SJCRH30 (cell line): ENCODE measurements around the gene GNAT1. TPM values are rescaled to one million over a fixed set of nuclear protein-coding genes. Genes with fewer than 3 reads are reported as not detected.

Source experiments
- DNase-seq, 2 experiments: peaks; one replicate each; pipeline ENCODE4 v3.0.0-alpha.2; 2015 to 2020
- H3K27ac ChIP-seq: fragments of 250-450 bp; sonication (Bioruptor Pico); 2 replicates; pipeline ENCODE4 v1.5.1; 2020; ENCODE audit warnings: mild to moderate bottlenecking, moderate library complexity
- H3K27me3 ChIP-seq: fragments of 250-450 bp; sonication (Bioruptor Pico); 2 replicates; pipeline ENCODE4 v1.5.1; 2020; ENCODE audit warnings: mild to moderate bottlenecking, moderate library complexity
- H3K36me3 ChIP-seq: fragments of 250-450 bp; sonication (Bioruptor Pico); 2 replicates; pipeline ENCODE4 v1.5.1; 2020; ENCODE audit warnings: mild to moderate bottlenecking, moderate library complexity
- H3K4me1 ChIP-seq: fragments of 250-450 bp; sonication (Bioruptor Pico); 2 replicates; pipeline ENCODE4 v1.5.1; 2020; ENCODE audit warnings: mild to moderate bottlenecking, moderate library complexity
- H3K4me3 ChIP-seq: fragments of 250-450 bp; sonication (Bioruptor Pico); 2 replicates; pipeline ENCODE4 v1.5.1; 2020; ENCODE audit warnings: mild to moderate bottlenecking, moderate library complexity
- H3K9me3 ChIP-seq: fragments of 250-450 bp; sonication (Bioruptor Pico); replicated peaks from 2 replicates; pipeline ENCODE4 v1.5.1; 2020; ENCODE audit warnings: mild to moderate bottlenecking, moderate library complexity
- total RNA-seq: library from RNA; depleted of rRNA; stranded (reverse); fragments of >200 nt; shearing (Covaris generic); gene quantifications from 2 replicates; pipeline ENCODE4 v1.2.3, GENCODE V29; 2014; rRNA removed

Gene GNAT1
- total RNA-seq, result 0.14 TPM in 1 of 2 replicates, not detected in the other

DNA sequence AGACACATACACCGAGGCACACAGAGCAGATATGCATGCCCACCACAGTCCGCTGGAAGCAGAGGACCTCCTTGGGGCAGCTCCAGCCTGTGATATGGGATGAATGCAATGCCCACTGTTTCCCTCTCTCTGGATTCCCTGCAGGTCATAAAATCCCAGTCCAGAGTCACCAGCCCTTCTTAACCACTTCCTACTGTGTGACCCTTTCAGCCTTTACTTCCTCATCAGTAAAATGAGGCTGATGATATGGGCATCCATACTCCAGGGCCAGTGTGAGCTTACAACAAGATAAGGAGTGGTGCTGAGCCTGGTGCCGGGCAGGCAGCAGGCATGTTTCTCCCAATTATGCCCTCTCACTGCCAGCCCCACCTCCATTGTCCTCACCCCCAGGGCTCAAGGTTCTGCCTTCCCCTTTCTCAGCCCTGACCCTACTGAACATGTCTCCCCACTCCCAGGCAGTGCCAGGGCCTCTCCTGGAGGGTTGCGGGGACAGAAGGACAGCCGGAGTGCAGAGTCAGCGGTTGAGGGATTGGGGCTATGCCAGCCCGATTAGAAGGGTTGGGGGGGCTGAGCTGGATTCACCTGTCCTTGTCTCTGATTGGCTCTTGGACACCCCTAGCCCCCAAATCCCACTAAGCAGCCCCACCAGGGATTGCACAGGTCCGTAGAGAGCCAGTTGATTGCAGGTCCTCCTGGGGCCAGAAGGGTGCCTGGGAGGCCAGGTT lies at the start of gene GNAT1:
Gene GNAT1 (plus strand): TSS at position 675 of the 725 bp plus-strand sequence. CDS start 116 bp downstream, outside the sequence.
- H3K27me3 ChIP-seq, result no peaks in the 10 kb centered on the region
- DNase-seq, result no peak
- H3K27ac ChIP-seq, result no peak within 1 kb of the TSS

DNA sequence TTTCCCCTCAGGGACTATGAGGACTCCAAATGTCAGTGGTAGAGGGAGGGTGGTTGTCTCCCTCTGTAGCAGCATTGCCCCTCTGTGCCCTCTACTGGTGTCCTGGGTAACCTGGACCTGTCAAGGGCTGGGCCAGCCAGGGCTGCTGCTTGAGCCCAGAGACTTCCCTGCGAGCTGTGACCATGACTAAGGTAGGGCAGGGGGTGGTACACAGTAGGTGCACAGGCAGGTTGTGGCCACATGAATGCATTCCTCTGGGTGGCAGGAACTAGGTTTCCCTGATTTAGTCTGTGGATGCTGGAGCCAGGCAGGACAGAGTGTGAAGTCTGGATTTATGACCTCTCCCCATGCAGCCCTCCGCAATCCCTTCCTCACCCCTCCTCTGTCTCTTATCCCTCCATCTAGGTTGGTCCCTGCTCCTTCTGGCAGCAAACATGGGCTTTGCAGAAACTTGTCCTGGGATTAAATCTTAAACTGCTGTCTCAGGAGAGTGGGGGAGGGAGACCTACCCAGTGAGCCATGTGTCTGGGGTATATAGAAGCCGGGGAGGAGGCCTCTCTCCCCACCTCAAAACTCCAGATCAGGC lies 45.0 kb upstream of the GNAT1 start:
- Histone ChIP-seq H3K4me1 (peaks cover 8% of the 10 kb centered on the region), H3K27ac (no peak overlapping the region), H3K36me3 (no peaks in the 10 kb centered on the region), H3K4me3 (no peak overlapping the region), H3K9me3 (no peaks in the 10 kb centered on the region), H3K27me3 (no peaks in the 10 kb centered on the region)
- no peak for DNase-seq

More for the DNA sequence above, at the start of gene GNAT1:
- Histone ChIP-seq H3K9me3 (no peaks in the 10 kb centered on the region), H3K4me3 (no peak within 1 kb of the TSS), H3K4me1 (peaks cover 4% of the 10 kb centered on the region; the same call in 1 of the 2 replicates), H3K36me3 (no peaks in the 10 kb centered on the region)

GRCh38 chr3:50147016-50147415 lies 44.4 kb upstream of the GNAT1 start:
- no peak overlapping the region for H3K4me3 ChIP-seq
- DNase-seq, result no peak
- peaks cover 8% of the 10 kb centered on the region for H3K4me1 ChIP-seq
- no peaks in the 10 kb centered on the region for H3K27me3 ChIP-seq
- H3K9me3 ChIP-seq, result no peaks in the 10 kb centered on the region
- H3K27ac ChIP-seq, result no peak overlapping the region
- H3K36me3 ChIP-seq, result no peaks in the 10 kb centered on the region

DNA sequence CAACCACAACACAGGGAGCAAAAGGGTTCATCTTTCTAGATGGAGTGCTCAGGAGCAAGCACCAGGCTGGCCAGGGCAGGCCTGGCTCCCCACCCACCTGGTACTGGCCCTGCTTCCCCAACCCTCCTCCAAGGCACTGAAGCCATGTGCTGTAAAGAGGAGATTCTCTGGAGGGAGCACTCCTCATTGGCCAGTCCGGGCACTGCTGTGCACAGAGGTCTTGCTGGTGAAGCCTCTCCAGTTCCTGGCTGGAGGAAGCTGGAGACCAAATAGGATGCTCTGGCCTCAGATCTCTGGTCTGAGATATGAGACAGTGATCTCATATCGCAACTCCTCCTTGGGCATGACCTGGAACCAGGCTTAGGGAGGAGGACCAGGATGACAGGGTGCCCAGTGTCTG lies 44.0 kb upstream of the GNAT1 start:
- Histone ChIP-seq H3K27me3 (no peaks in the 10 kb centered on the region), H3K36me3 (no peaks in the 10 kb centered on the region), H3K4me1 (peaks cover 8% of the 10 kb centered on the region), H3K27ac (no peak overlapping the region), H3K4me3 (no peak overlapping the region), H3K9me3 (no peaks in the 10 kb centered on the region)
- DNase-seq, result no peak

DNA sequence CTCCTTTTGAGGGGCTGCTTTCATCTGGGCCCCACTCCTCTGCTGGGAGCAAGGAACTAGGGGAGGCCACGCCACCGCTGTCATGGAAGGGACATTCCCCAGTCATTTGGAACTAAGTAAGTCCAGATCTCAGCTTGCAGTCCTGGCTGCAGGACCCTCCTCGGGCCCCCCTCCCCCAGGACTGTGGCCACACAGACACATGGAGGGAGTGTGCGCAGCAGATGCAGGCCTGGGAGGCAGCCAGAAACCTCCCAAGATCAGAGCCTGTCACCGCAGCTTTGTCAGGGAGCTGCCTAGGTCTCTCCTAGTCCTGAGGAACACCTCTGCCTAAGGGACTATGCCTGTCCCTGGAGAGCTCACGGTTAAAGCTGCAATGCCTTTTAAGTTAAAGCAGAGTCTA lies 43.5 kb upstream of the GNAT1 start:
- DNase-seq, result no peak
- Histone ChIP-seq H3K4me1 (peaks cover 8% of the 10 kb centered on the region), H3K27ac (no peak overlapping the region)

DNA sequence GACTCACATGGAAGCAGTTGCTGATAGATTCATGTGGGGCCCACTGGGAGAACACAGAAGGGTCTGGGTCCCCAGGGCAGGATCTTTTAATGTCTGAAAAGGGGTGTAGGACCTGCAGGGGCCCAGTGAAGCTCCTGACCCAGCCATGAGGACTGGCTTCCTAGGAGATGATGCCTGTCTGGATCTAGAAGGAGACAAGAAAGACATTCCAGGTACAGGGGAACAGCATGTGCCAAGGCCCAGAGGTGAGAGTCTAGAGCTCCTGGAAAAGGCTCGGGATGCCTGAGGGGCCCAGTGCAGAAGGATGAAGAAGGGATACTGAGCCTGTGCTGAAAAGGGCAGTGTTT lies 41.0 kb upstream of the GNAT1 start:
- Histone ChIP-seq H3K36me3 (no peaks in the 10 kb centered on the region), H3K27me3 (no peaks in the 10 kb centered on the region), H3K4me3 (no peak overlapping the region), H3K27ac (no peak overlapping the region), H3K9me3 (no peaks in the 10 kb centered on the region), H3K4me1 (no peaks in the 10 kb centered on the region; the same call in 1 of the 2 replicates)
- DNase-seq, result no peak

More for the DNA sequence above, 43.5 kb upstream of the GNAT1 start:
- H3K36me3 ChIP-seq, result no peaks in the 10 kb centered on the region
- H3K27me3 ChIP-seq, result no peaks in the 10 kb centered on the region
- H3K4me3 ChIP-seq, result no peak overlapping the region
- H3K9me3 ChIP-seq, result no peaks in the 10 kb centered on the region

DNA sequence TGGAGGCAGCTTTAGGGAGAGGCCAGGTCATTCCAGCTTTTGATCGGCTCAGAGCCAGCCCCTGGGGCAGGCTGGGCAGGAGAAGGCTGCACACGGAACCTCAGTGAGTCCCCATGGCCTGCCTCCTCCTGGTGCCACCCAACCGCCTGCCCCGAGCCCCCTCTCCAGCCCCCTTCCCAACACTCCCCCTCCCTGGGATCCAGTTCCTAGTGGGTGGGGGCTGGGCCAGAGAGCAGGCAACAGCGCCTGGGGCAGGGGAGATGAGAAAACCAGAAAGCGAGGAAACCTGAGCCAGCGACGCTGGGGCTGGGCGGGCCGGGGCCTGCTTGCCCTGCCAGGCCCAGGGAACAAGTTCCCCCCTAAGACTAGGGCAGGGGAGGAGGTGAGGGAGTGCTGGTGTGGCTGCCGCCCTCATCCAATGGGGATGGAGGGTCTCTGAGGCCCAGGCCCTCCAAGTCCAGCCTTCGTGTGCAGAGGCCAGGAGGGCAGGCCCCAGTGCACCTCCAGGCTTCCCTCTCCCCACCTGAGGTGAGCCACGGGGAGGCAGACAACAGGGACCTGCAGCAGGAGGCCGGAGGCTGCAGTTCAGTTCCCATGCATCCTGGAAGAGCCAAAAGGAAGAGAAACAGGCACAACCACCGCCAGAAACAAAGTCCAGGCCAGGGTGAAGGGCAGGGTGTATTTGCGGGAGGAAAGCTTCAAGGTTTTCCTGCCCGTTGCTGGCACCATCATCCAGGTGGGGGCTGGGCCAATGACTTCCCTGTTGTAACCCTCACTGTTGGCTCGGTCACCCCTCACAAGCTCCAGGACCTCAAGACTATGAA lies 40.3 kb upstream of the GNAT1 start:
- Histone ChIP-seq H3K4me3 (no peak overlapping the region), H3K27me3 (peaks cover 6% of the 10 kb centered on the region; the same call in 1 of the 2 replicates), H3K27ac (no peak overlapping the region), H3K9me3 (no peaks in the 10 kb centered on the region), H3K4me1 (peaks cover 3% of the 10 kb centered on the region; the same call in 1 of the 2 replicates), H3K36me3 (no peaks in the 10 kb centered on the region)
- DNase-seq, result peak; percentile 48 to 69

DNA sequence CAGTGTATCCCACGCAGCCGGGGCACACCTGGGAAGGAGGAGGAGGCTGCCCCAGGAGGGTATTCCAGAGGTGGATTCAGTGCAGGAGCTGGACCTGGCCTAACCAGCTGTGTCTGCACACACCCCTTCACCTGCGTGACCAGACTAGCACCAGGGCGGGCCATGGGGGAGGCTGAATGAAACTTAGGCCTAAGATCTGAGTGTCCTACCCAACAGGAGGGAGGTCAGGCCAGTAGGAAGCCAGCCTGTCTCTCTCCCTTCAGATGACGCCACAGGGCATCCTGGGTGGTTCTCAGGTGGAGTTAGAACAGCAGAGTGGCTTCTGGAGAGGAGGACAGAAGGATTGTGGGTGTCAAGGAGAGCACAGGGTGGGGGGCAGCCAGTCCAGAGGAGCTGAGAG lies 39.7 kb upstream of the GNAT1 start:
- Histone ChIP-seq H3K9me3 (no peaks in the 10 kb centered on the region), H3K36me3 (no peaks in the 10 kb centered on the region), H3K27ac (no peak overlapping the region), H3K27me3 (peaks cover 13% of the 10 kb centered on the region), H3K4me3 (no peak overlapping the region), H3K4me1 (peaks cover 9% of the 10 kb centered on the region; the same call in 1 of the 2 replicates)
- DNase-seq, result no peak

- DNase-seq, result no peak
- peaks cover 14% of the 10 kb centered on the region for H3K27me3 ChIP-seq
- no peak overlapping the region for H3K27ac ChIP-seq
- H3K4me1 ChIP-seq, result peaks cover 22% of the 10 kb centered on the region; the same call in 1 of the 2 replicates
- no peak overlapping the region for H3K4me3 ChIP-seq
- no peaks in the 10 kb centered on the region for H3K36me3 ChIP-seq
- no peaks in the 10 kb centered on the region for H3K9me3 ChIP-seq
These were observed 37.5 kb upstream of the GNAT1 start for GRCh38 chr3:50153782-50154475.

DNA sequence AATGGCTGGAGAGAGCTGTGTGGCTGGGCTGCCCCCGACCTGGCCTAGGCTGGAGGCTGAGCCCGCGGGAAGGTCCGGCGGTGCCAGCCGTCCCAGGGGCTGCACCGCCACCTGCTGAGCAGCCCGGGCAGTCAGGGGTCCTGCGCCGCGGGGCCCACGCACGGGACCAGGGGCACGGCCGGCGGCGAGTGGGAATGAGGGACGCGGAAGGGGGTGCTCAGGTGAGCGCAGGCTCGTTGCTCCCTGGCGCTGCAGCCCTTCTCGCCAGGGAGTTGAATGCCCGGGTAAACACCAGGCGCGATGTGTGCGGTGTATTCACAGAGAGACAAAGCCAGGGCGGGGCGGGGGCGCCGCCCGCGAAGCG lies 37.0 kb upstream of the GNAT1 start:
- peaks cover 14% of the 10 kb centered on the region for H3K27me3 ChIP-seq
- H3K4me3 ChIP-seq, result peak overlapping the region; percentile 66
- no peaks in the 10 kb centered on the region for H3K9me3 ChIP-seq
- no peak overlapping the region for H3K27ac ChIP-seq
- no peaks in the 10 kb centered on the region for H3K36me3 ChIP-seq
- peaks cover 22% of the 10 kb centered on the region; the same call in 1 of the 2 replicates for H3K4me1 ChIP-seq
- no peak for DNase-seq

GRCh38 chr3:50154840-50155490 lies 36.4 kb upstream of the GNAT1 start, which contains the start of gene SEMA3F:
Gene SEMA3F (plus strand): TSS chr3:50155324. CDS start chr3:50159623, 4,299 bp downstream.
- no peaks in the 10 kb centered on the region for H3K36me3 ChIP-seq
- H3K9me3 ChIP-seq, result no peaks in the 10 kb centered on the region
- peaks cover 22% of the 10 kb centered on the region; the same call in 1 of the 2 replicates for H3K4me1 ChIP-seq
- DNase-seq, result peak; percentile 49 to 70
- peak within 1 kb of the TSS; percentile 66 for H3K4me3 ChIP-seq
- peaks cover 14% of the 10 kb centered on the region for H3K27me3 ChIP-seq
- no peak within 1 kb of the TSS for H3K27ac ChIP-seq

DNA sequence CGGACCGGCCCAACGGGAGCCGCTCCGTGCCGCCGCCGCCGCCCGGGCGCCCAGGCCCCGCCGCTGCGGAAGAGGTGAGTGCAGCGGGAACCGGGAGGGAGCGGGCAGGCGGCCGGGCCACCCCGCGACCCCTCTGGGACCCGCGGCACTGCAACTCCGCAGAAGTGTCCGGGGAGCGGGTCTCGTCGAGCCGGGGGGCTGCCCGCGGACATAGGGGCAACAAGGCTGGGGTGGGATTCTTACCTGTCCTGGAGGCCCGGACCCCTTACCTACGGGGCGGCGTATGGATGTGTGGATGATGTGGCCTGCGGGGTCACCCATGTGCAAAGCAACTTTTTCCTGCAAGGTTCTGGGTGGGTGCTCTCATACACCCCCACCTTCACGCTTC lies 35.9 kb upstream of the GNAT1 start:
- Histone ChIP-seq H3K36me3 (no peaks in the 10 kb centered on the region), H3K4me3 (peak overlapping the region; percentile 66), H3K27ac (no peak overlapping the region), H3K4me1 (peaks cover 22% of the 10 kb centered on the region; the same call in 1 of the 2 replicates), H3K27me3 (peaks cover 14% of the 10 kb centered on the region), H3K9me3 (no peaks in the 10 kb centered on the region)
- no peak for DNase-seq

- no peaks in the 10 kb centered on the region for H3K36me3 ChIP-seq
- no peak overlapping the region for H3K27ac ChIP-seq
- no peaks in the 10 kb centered on the region for H3K9me3 ChIP-seq
- H3K4me1 ChIP-seq, result peaks cover 22% of the 10 kb centered on the region; the same call in 1 of the 2 replicates
- peak in 1 of 2 experiments; percentile 29 for DNase-seq
- peaks cover 14% of the 10 kb centered on the region for H3K27me3 ChIP-seq
- peak overlapping the region; percentile 66 for H3K4me3 ChIP-seq
These were observed 35.5 kb upstream of the GNAT1 start for GRCh38 chr3:50155891-50156290.
